ENCODE results near the gene GRIN2A.

GRCh38 chr16:10122546-10122945, 59.7 kb downstream of the GRIN2A start:
- no peak for TF ChIP-seq POLR2AphosphoS5 (IDR thresholded peaks at IDR 0.05; ENCODE audit: low read depth, low read length)
- peak in 2 of 3 experiments; percentile 17 to 35; a peak in 2 of 4 replicates for TF ChIP-seq CTCF (IDR thresholded peaks at IDR 0.05; ENCODE audit: control extremely low read depth in 1 of 3, insufficient read depth in 1 of 3, low read depth in 1 of 3, low read length in 3 of 3)
- no peak for TF ChIP-seq EZH2 (IDR thresholded peaks at IDR 0.05; ENCODE audit: low read depth, low read length, severe bottlenecking)
